Gastrocnemius medialis (tissue), 4 donors: ENCODE results near the gene PDGFRB.

Experiments
- CTCF ChIP-seq, 5 experiments: fragments of 450-650 bp in 3 of 5; fragments of 200-600 bp in 2 of 5; sonication (generic) in 2 of 5; IDR thresholded peaks in 4 of 5; conservative IDR thresholded peaks in 1 of 5; 1 replicate in 4 of 5; 2 replicates in 1 of 5; pipeline ENCODE4 v1.5.1; 2016 to 2019; ENCODE audit warnings: antibody characterized with exemption in 5 of 5, mild to moderate bottlenecking in 3 of 5, moderate library complexity in 3 of 5
- POLR2A ChIP-seq, 2 donors: fragments of 450-650 bp; IDR thresholded peaks; one replicate each; pipeline ENCODE4 v1.6.1; 2017; ENCODE audit warnings: antibody characterized with exemption in 2 of 2, mild to moderate bottlenecking in 2 of 2, moderate library complexity in 2 of 2

GRCh38 chr5:150190503-150190979 lies 34.9 kb upstream of the PDGFRB start:
- no peak for TF ChIP-seq CTCF (IDR thresholded peaks at IDR 0.05 in 4 of 5, conservative IDR thresholded peaks at IDR 0.05 in 1 of 5)
- no peak for TF ChIP-seq POLR2A (IDR thresholded peaks at IDR 0.05)
